Measurements from ENCODE around the gene RNGTT.

DNA sequence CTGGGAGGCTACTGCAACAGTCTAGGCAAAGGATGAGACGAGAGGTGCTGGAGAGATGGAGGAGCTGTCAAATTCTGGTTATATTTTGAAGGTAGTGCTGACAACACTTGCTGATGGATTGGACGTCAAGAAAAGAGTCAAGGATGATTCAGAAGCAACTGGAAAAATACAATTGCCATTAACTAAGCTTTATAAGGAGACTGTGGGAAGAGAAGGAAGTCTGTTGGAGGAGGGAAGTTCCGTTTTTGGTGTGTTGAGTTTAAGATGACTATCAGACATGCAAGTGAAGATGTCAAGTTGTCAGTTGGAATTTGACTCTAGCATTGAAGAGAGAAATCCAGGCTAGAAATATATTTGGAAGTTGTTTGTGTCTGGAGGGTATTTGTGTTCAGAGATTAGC lies 358.1 kb downstream of the RNGTT start:
- TF ChIP-seq, protein P1, sequence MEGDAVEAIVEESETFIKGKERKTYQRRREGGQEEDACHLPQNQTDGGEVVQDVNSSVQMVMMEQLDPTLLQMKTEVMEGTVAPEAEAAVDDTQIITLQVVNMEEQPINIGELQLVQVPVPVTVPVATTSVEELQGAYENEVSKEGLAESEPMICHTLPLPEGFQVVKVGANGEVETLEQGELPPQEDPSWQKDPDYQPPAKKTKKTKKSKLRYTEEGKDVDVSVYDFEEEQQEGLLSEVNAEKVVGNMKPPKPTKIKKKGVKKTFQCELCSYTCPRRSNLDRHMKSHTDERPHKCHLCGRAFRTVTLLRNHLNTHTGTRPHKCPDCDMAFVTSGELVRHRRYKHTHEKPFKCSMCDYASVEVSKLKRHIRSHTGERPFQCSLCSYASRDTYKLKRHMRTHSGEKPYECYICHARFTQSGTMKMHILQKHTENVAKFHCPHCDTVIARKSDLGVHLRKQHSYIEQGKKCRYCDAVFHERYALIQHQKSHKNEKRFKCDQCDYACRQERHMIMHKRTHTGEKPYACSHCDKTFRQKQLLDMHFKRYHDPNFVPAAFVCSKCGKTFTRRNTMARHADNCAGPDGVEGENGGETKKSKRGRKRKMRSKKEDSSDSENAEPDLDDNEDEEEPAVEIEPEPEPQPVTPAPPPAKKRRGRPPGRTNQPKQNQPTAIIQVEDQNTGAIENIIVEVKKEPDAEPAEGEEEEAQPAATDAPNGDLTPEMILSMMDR (conservative IDR thresholded peaks at IDR 0.05 in 1 of 2, IDR thresholded peaks at IDR 0.05 in 1 of 2; ENCODE audit: extremely low read depth in 1 of 2, insufficient read depth in 1 of 2, low read depth in 1 of 2, low read length in 2 of 2), result no peak
- TF ChIP-seq EZH2 (IDR thresholded peaks at IDR 0.05; ENCODE audit: borderline replicate concordance, low read length), result no peak

Data from mammary epithelial cell (primary cell).